Measurements from ENCODE around the gene MACF1. TPM values are rescaled to one million over a fixed set of nuclear protein-coding genes. Genes with fewer than 3 reads are reported as not detected.
"Not testable (repeated sequence)": the region's sequence is repeated elsewhere in the genome, so short reads cannot be mapped to it uniquely, and the experiment has no call there.

Gene MACF1
- total RNA-seq, 4 donors from 2014 or later = 210 to 602 (median 573) TPM

GRCh38 chr1:39445573-39445972 lies 241.1 kb downstream of the MACF1 start:
- Histone ChIP-seq H3K4me1 (no peaks in the 10 kb centered on the region), H3K9me3 (no peaks in the 10 kb centered on the region), H3K36me3 (no peaks in the 10 kb centered on the region), H3K27me3 (no peaks in the 10 kb centered on the region), H3K27ac (no peak overlapping the region), H3K4me3 (no peak overlapping the region)
- no peak for TF ChIP-seq POLR2A (IDR thresholded peaks at IDR 0.05)
- TF ChIP-seq, protein P1, sequence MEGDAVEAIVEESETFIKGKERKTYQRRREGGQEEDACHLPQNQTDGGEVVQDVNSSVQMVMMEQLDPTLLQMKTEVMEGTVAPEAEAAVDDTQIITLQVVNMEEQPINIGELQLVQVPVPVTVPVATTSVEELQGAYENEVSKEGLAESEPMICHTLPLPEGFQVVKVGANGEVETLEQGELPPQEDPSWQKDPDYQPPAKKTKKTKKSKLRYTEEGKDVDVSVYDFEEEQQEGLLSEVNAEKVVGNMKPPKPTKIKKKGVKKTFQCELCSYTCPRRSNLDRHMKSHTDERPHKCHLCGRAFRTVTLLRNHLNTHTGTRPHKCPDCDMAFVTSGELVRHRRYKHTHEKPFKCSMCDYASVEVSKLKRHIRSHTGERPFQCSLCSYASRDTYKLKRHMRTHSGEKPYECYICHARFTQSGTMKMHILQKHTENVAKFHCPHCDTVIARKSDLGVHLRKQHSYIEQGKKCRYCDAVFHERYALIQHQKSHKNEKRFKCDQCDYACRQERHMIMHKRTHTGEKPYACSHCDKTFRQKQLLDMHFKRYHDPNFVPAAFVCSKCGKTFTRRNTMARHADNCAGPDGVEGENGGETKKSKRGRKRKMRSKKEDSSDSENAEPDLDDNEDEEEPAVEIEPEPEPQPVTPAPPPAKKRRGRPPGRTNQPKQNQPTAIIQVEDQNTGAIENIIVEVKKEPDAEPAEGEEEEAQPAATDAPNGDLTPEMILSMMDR (IDR thresholded peaks at IDR 0.05) = no peak
- intact Hi-C loops (cut with DNase I; ENCODE audit: low total_unique reads) = no loop called here
- no peak for DNase-seq

GRCh38 chr1:39446986-39447567 lies 242.6 kb downstream of the MACF1 start:
- H3K36me3 ChIP-seq = no peaks in the 10 kb centered on the region
- H3K4me1 ChIP-seq = no peaks in the 10 kb centered on the region
- no peaks in the 10 kb centered on the region for H3K9me3 ChIP-seq
- DNase-seq = no peak
- TF ChIP-seq POLR2A (IDR thresholded peaks at IDR 0.05) = no peak
- TF ChIP-seq, protein P1 (IDR thresholded peaks at IDR 0.05) = no peak
- H3K27me3 ChIP-seq = no peaks in the 10 kb centered on the region
- H3K4me3 ChIP-seq = no peak overlapping the region
- intact Hi-C loops (cut with DNase I; ENCODE audit: low total_unique reads) = no loop called here
- no peak overlapping the region for H3K27ac ChIP-seq

DNA sequence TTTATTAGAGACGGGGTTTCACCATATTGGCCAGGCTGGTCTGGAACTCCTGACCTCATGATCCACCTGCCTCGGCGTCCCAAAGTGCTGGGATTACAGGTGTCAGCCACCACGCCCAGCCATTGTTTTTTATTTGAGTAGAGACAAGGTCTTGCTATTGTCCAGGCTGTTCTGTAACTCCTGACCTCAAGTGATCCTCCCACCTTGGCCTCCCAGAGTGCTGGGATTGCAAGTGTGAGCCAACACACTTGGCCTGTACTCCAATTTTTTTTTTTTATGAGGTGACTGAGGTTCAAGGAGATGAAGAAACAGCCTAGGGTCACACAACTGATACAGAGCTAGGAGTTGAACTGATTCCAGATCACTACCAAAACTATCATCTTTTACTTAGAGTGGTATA lies 245.5 kb downstream of the MACF1 start:
- H3K36me3 ChIP-seq; DNase-seq; intact Hi-C loops (cut with DNase I; ENCODE audit: low total_unique reads); H3K4me3 ChIP-seq; H3K4me1 ChIP-seq; H3K27me3 ChIP-seq; H3K27ac ChIP-seq; H3K9me3 ChIP-seq: not testable (repeated sequence)

- TF ChIP-seq, protein P1 (IDR thresholded peaks at IDR 0.05) = no peak
- TF ChIP-seq POLR2A (IDR thresholded peaks at IDR 0.05) = no peak
- H3K4me3 ChIP-seq = no peak overlapping the region
- H3K9me3 ChIP-seq = no peaks in the 10 kb centered on the region
- no peaks in the 10 kb centered on the region for H3K36me3 ChIP-seq
- H3K27me3 ChIP-seq = no peaks in the 10 kb centered on the region
- no peak for DNase-seq
- peak overlapping the region in 1 of 2 donors; percentile 21 for H3K27ac ChIP-seq
- no peaks in the 10 kb centered on the region for H3K4me1 ChIP-seq
- intact Hi-C loops (cut with DNase I; ENCODE audit: low total_unique reads) = no loop called here
Measured at GRCh38 chr1:39450956-39451606, 246.6 kb downstream of the MACF1 start.

- Histone ChIP-seq H3K4me3 (no peak overlapping the region), H3K27ac (no peak overlapping the region), H3K9me3 (no peaks in the 10 kb centered on the region), H3K36me3 (no peaks in the 10 kb centered on the region), H3K4me1 (no peaks in the 10 kb centered on the region), H3K27me3 (no peaks in the 10 kb centered on the region)
- TF ChIP-seq, protein P1 (IDR thresholded peaks at IDR 0.05) = no peak
- intact Hi-C loops (cut with DNase I; ENCODE audit: low total_unique reads) = no loop called here
- DNase-seq = no peak
Measured at GRCh38 chr1:39452081-39452480, 247.6 kb downstream of the MACF1 start.

Data from uterus (tissue), 4 donors.